WERI-Rb-1 (cell line): ENCODE results near the gene ACTN4.

ENCODE experiments used
- DNase-seq: peaks from one replicate; pipeline ENCODE4 v3.0.0-alpha.2; 2020
- H3K27ac ChIP-seq: fragments of 250-450 bp; sonication (Bioruptor Pico); 2 replicates; pipeline ENCODE4 v1.5.1; 2020; ENCODE audit warnings: mild to moderate bottlenecking, moderate library complexity
- H3K27me3 ChIP-seq: fragments of 250-450 bp; sonication (Bioruptor Pico); 2 replicates; pipeline ENCODE4 v1.5.1; 2021; ENCODE audit warnings: mild to moderate bottlenecking, low read depth, moderate library complexity; ENCODE audit not compliant: insufficient read depth, severe bottlenecking
- H3K36me3 ChIP-seq: fragments of 250-450 bp; sonication (Bioruptor Pico); 2 replicates; pipeline ENCODE4 v1.5.1; 2020; ENCODE audit warnings: mild to moderate bottlenecking, moderate library complexity
- H3K4me3 ChIP-seq: 2 replicates; pipeline ENCODE4 v1.5.1; 2011; ENCODE audit warnings: low read depth, mild to moderate bottlenecking, control low read depth, low read length
- H3K9me3 ChIP-seq: fragments of 250-450 bp; sonication (Bioruptor Pico); 2 replicates; pipeline ENCODE4 v1.5.1; 2021; ENCODE audit warnings: mild to moderate bottlenecking, moderate library complexity; ENCODE audit not compliant: severe bottlenecking
- TF ChIP-seq, protein P1 (sequence below): IDR thresholded peaks from 2 replicates; pipeline ENCODE4 v1.5.1; 2011; ENCODE audit warnings: low read depth, mild to moderate bottlenecking, control low read depth, inconsistent platforms, low read length

The ACTN4 gene

GRCh38 chr19:38634757-38635482 is 12.5 kb upstream of the ACTN4 start:
- no peak overlapping the region; the same call in 1 of the 2 replicates for H3K27ac ChIP-seq
- H3K27me3 ChIP-seq: no peaks in the 10 kb centered on the region
- H3K9me3 ChIP-seq: no peaks in the 10 kb centered on the region
- H3K4me3 ChIP-seq: no peak overlapping the region
- TF ChIP-seq, protein P1, sequence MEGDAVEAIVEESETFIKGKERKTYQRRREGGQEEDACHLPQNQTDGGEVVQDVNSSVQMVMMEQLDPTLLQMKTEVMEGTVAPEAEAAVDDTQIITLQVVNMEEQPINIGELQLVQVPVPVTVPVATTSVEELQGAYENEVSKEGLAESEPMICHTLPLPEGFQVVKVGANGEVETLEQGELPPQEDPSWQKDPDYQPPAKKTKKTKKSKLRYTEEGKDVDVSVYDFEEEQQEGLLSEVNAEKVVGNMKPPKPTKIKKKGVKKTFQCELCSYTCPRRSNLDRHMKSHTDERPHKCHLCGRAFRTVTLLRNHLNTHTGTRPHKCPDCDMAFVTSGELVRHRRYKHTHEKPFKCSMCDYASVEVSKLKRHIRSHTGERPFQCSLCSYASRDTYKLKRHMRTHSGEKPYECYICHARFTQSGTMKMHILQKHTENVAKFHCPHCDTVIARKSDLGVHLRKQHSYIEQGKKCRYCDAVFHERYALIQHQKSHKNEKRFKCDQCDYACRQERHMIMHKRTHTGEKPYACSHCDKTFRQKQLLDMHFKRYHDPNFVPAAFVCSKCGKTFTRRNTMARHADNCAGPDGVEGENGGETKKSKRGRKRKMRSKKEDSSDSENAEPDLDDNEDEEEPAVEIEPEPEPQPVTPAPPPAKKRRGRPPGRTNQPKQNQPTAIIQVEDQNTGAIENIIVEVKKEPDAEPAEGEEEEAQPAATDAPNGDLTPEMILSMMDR: peak; percentile 85
- peaks cover 48% of the 10 kb centered on the region for H3K36me3 ChIP-seq
- peak; percentile 78 for DNase-seq

- H3K9me3 ChIP-seq: no peaks in the 10 kb centered on the region
- no peak for DNase-seq
- no peak overlapping the region for H3K27ac ChIP-seq
- H3K27me3 ChIP-seq: no peaks in the 10 kb centered on the region
- peaks cover 41% of the 10 kb centered on the region for H3K36me3 ChIP-seq
- H3K4me3 ChIP-seq: no peak overlapping the region
- TF ChIP-seq, protein P1: no peak
Observed at GRCh38 chr19:38635483-38636399, 11.7 kb upstream of the ACTN4 start.

GRCh38 chr19:38638461-38638860 is 9.0 kb upstream of the ACTN4 start:
- H3K36me3 ChIP-seq: peaks cover 26% of the 10 kb centered on the region
- no peaks in the 10 kb centered on the region for H3K27me3 ChIP-seq
- no peaks in the 10 kb centered on the region for H3K9me3 ChIP-seq
- H3K27ac ChIP-seq: no peak overlapping the region
- H3K4me3 ChIP-seq: no peak overlapping the region
- no peak for DNase-seq
- TF ChIP-seq, protein P1: no peak

- peaks cover 26% of the 10 kb centered on the region for H3K36me3 ChIP-seq
- TF ChIP-seq, protein P1: no peak
- no peak overlapping the region for H3K27ac ChIP-seq
- DNase-seq: no peak
- no peaks in the 10 kb centered on the region for H3K27me3 ChIP-seq
- no peak overlapping the region for H3K4me3 ChIP-seq
- H3K9me3 ChIP-seq: no peaks in the 10 kb centered on the region
Observed at GRCh38 chr19:38639679-38640078, 7.8 kb upstream of the ACTN4 start.

GRCh38 chr19:38640368-38640767 is 7.1 kb upstream of the ACTN4 start:
- no peak overlapping the region for H3K27ac ChIP-seq

More at GRCh38 chr19:38640368-38640767, 7.1 kb upstream of the ACTN4 start:
- TF ChIP-seq, protein P1: no peak
- Histone ChIP-seq H3K27me3 (no peaks in the 10 kb centered on the region), H3K9me3 (no peaks in the 10 kb centered on the region), H3K4me3 (no peak overlapping the region), H3K36me3 (peaks cover 19% of the 10 kb centered on the region)
- no peak for DNase-seq
